NB4 (cell line): Measurements from ENCODE around the gene HIGD2A.

Experiments used
- CTCF ChIP-seq: IDR thresholded peaks from one replicate; pipeline ENCODE4 v1.5.1; 2012; ENCODE audit warnings: low read depth, low read length
- MAX ChIP-seq: IDR thresholded peaks from 2 replicates; pipeline ENCODE4 v1.6.1; 2011; ENCODE audit warnings: low read depth, low read length
- MYC ChIP-seq: IDR thresholded peaks from 2 replicates; pipeline ENCODE4 v1.6.1; 2011; ENCODE audit warnings: low read depth, low read length
- POLR2A ChIP-seq: IDR thresholded peaks from 2 replicates; pipeline ENCODE4 v1.6.1; 2011; ENCODE audit warnings: mild to moderate bottlenecking; ENCODE audit not compliant: insufficient read length; ENCODE audit errors: extremely low read depth

GRCh38 chr5:176415952-176416924 is 27.7 kb downstream of the HIGD2A start, which contains the start of gene CLTB:
- TF ChIP-seq CTCF (peak; percentile 6), POLR2A (peak; percentile 32), MAX (peak; percentile 73), MYC (peak; percentile 64)
